Endothelial cell of umbilical vein (primary cell): ENCODE data around the gene ITGB1BP1. TPM values are rescaled to one million over a fixed set of nuclear protein-coding genes. Genes with fewer than 3 reads are reported as not detected.

Experiments used
- BruUV-seq: library from RNA; stranded (reverse); fragments of 400-500 nt; replicated peaks from 2 replicates; lab custom pipeline; 2021; lab: Mats Ljungman, UMichigan
- CTCF ChIA-PET: fragments of 300-600, 350-600 bp; sonication (Branson Sonifier 250); formaldehyde crosslinking; loops from one replicate; lab custom pipeline; 2021; ENCODE audit warnings: antibody characterized with exemption, inconsistent platforms; lab: Charles Lee
- POLR2A ChIA-PET: fragments of 300-600, 350-600 bp; sonication (Branson Sonifier 250); formaldehyde crosslinking; loops from one replicate; lab custom pipeline; 2021; ENCODE audit warnings: antibody characterized with exemption, inconsistent platforms; lab: Charles Lee
- DNase-seq: peaks from one replicate; pipeline ENCODE4 v3.0.0-alpha.2; 2011; ENCODE audit warnings: low read depth, low spot score
- FAIRE-seq: peaks from 2 replicates; lab custom pipeline; 2011; peaks lifted over from hg19 to GRCh38; lab: Jason Lieb, UNC
- H2AFZ ChIP-seq: 2 replicates; pipeline ENCODE4 v1.6.0; 2012; ENCODE audit warnings: low read depth, low read length, control low read depth, inconsistent platforms
- H3K27ac ChIP-seq: 2 replicates; pipeline ENCODE4 v1.5.1; 2011; ENCODE audit warnings: low read depth, mild to moderate bottlenecking, control low read depth, low read length, moderate library complexity; ENCODE audit not compliant: insufficient read depth
- H3K27me3 ChIP-seq, 2 experiments: 2 replicates each; pipeline versions ENCODE4 v1.6.0 to v1.6.1; 2011; ENCODE audit warnings: low read length in 2 of 2, mixed read lengths in 1 of 2; ENCODE audit not compliant: control insufficient read depth in 2 of 2, insufficient read depth in 2 of 2
- H3K36me3 ChIP-seq, 2 experiments: 2 replicates in 1 of 2; 3 replicates in 1 of 2; pipeline ENCODE4 v1.5.1; 2011; ENCODE audit warnings: low read length in 2 of 2, mild to moderate bottlenecking in 1 of 2, moderate library complexity in 1 of 2; ENCODE audit not compliant: control insufficient read depth in 2 of 2, insufficient read depth in 2 of 2; ENCODE audit errors: extremely low read depth in 1 of 2
- H3K4me1 ChIP-seq: 3 replicates; pipeline ENCODE4 v1.5.1; 2011; ENCODE audit warnings: mild to moderate bottlenecking, low read length; ENCODE audit not compliant: control insufficient read depth, insufficient read depth; ENCODE audit errors: extremely low read depth
- H3K4me2 ChIP-seq: 2 replicates; pipeline ENCODE4 v1.6.1; 2011; ENCODE audit warnings: low read length, control low read depth, mixed read lengths; ENCODE audit not compliant: insufficient read depth
- H3K4me3 ChIP-seq, 3 experiments: fragments of 200-600 bp in 1 of 3; sonication (generic), shearing (Covaris generic) in 1 of 3; replicated peaks in 1 of 3; 2 replicates each; pipeline ENCODE4 v1.5.1; 2011 to 2016; ENCODE audit warnings: control low read depth in 3 of 3, low read length in 3 of 3, mild to moderate bottlenecking in 2 of 3, inconsistent platforms in 1 of 3, low read depth in 1 of 3, moderate library complexity in 1 of 3; ENCODE audit not compliant: insufficient read depth in 1 of 3
- H3K79me2 ChIP-seq: 2 replicates; pipeline ENCODE4 v1.6.0; 2012; ENCODE audit warnings: low read length, inconsistent platforms; ENCODE audit not compliant: control insufficient read depth, insufficient read depth
- H3K9ac ChIP-seq: replicated peaks from 2 replicates; pipeline ENCODE3; 2011; ENCODE audit warnings: low read length, control low read depth; ENCODE audit not compliant: insufficient read depth; ENCODE audit errors: extremely low read depth
- H3K9me1 ChIP-seq: replicated peaks from 3 replicates; pipeline ENCODE4 v1.6.0; 2011; ENCODE audit warnings: mild to moderate bottlenecking, low read length; ENCODE audit not compliant: control insufficient read depth, insufficient read depth; ENCODE audit errors: extremely low read depth
- H3K9me3 ChIP-seq: replicated peaks from 2 replicates; pipeline ENCODE4 v1.5.1; 2012; ENCODE audit warnings: low read length, inconsistent platforms; ENCODE audit not compliant: control insufficient read depth, insufficient read depth
- H4K20me1 ChIP-seq: replicated peaks from 2 replicates; pipeline ENCODE3; 2011; ENCODE audit warnings: mild to moderate bottlenecking, low read length; ENCODE audit not compliant: control insufficient read depth, insufficient read depth; ENCODE audit errors: extremely low read depth
- CTCF ChIP-seq, 2 donors: IDR thresholded peaks; 1 replicate in 1 of 2; 2 replicates in 1 of 2; pipeline ENCODE4 v1.5.1; 2011; ENCODE audit warnings: low read length in 2 of 2, mild to moderate bottlenecking in 2 of 2, moderate library complexity in 2 of 2, control low read depth in 1 of 2, inconsistent platforms in 1 of 2, low read depth in 1 of 2; ENCODE audit not compliant: insufficient read depth in 1 of 2; ENCODE audit errors: extremely low read depth in 1 of 2
- EZH2 ChIP-seq: IDR thresholded peaks from 2 replicates; pipeline ENCODE4 v1.6.1; 2012; ENCODE audit warnings: borderline replicate concordance, low read depth, mild to moderate bottlenecking, moderate library complexity, low read length, inconsistent platforms; ENCODE audit not compliant: severe bottlenecking
- FOS ChIP-seq: IDR thresholded peaks from 2 replicates; pipeline ENCODE4 v1.6.1; 2011; ENCODE audit warnings: mild to moderate bottlenecking, low read length, moderate library complexity, borderline replicate concordance; ENCODE audit not compliant: insufficient read depth
- GATA2 ChIP-seq: IDR thresholded peaks from 2 replicates; pipeline ENCODE4 v1.7.0; 2011; ENCODE audit warnings: low read depth, mild to moderate bottlenecking, moderate library complexity, mixed read lengths, low read length; ENCODE audit not compliant: insufficient read length, insufficient read depth
- JUN ChIP-seq: IDR thresholded peaks from 2 replicates; pipeline ENCODE4 v1.6.1; 2011; ENCODE audit warnings: borderline replicate concordance, low read depth; ENCODE audit not compliant: insufficient read length, insufficient read depth
- MAX ChIP-seq: IDR thresholded peaks from 2 replicates; pipeline ENCODE4 v1.6.1; 2011; ENCODE audit not compliant: insufficient read depth, insufficient read length
- MYC ChIP-seq: IDR thresholded peaks from one replicate; pipeline ENCODE4 v1.6.1; 2011; ENCODE audit warnings: mild to moderate bottlenecking, low read depth, low read length
- POLR2A ChIP-seq: IDR thresholded peaks from 2 replicates; pipeline ENCODE4 v1.6.1; 2012; ENCODE audit warnings: low read depth, mild to moderate bottlenecking, control low read depth, low read length
- POLR2AphosphoS5 ChIP-seq: IDR thresholded peaks from 2 replicates; pipeline ENCODE4 v1.6.1; 2012; ENCODE audit warnings: low read depth, mild to moderate bottlenecking, control low read depth, low read length, moderate library complexity; ENCODE audit not compliant: insufficient read depth
- dilution Hi-C: fragments of 300-500 bp; cut with MboI; formaldehyde crosslinking; loops from one replicate; pipeline ENCODE4 v1.15.0; 2019; ENCODE audit warnings: low sequenced_read_pairs; ENCODE audit not compliant: extremely low pct_ligation_motif_present
- intact Hi-C: fragments of 100-400 bp; cut with micrococcal nuclease; formaldehyde crosslinking; loops from one replicate; pipeline ENCODE4 v1.10.0; 2022
- polyA plus RNA-seq, 4 experiments: library from polyadenylated mRNA; depleted of rRNA in 3 of 4; stranded (reverse) in 3 of 4; unstranded in 1 of 4; fragments of >200 nt; gene quantifications; 2 replicates each; pipeline versions ENCODE4 v1.2.1 to v1.2.3, GENCODE V29; 2011 to 2012; ENCODE audit warnings: missing spikeins in 1 of 4
- total RNA-seq: library from RNA; stranded (reverse); gene quantifications from 2 replicates; pipeline ENCODE4 v1.2.3, GENCODE V29; 2021

The ITGB1BP1 gene
- total and polyA plus RNA-seq, 2 donors (not counting 3 experiments of a cell fraction or from before 2014, with no cell fraction given) = 45.0 to 170 TPM

DNA sequence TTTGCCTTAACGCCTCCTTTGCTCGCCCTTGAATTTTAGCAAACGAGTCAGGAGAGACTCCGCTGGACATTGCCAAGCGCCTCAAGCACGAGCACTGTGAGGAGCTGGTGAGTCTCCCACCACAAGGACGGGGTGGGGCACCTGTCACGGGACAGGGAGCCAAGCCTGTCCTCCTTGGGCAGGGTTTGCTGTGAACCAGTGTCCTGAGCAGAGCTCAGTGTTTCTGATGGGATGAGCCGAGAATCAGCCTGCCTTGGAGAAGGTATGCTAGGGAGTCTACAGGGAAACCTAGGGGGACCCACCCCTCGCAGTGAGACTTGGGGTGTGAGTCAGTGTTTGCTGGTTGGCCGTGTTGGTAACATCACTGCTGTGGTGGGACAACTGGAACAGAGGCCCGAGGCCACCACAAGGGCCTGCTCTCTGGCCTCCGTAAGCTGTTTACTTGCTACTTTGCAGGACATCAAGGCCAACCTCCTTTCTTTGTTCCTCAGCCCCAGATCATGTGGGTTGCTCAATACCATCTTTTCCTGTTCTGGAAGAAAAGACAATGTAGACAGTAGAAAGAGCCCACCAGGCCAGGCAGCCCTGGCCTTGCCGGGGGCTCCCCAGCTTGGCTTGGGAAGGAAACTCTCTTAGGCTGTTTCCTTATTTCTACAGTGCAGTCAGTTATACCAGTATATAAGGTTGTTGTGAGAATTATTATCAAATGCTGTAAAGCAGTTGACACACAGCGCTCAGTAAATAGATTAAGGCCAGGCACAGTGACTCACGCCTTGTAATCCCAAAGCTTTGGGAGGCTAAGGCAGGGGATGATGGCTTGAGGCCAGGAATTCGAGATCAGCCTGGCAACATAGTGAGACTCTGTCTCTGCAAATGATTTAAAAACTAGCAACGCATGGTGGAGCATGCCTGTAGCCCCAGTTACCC is 42.4 kb downstream of the ITGB1BP1 start:
- POLR2A ChIA-PET = no interaction called here
- no peaks in the 10 kb centered on the region for H4K20me1 ChIP-seq
- peak; percentile 64 for FAIRE-seq
- no peaks in the 10 kb centered on the region for H3K9me3 ChIP-seq
- H3K27ac ChIP-seq = peak overlapping the region; percentile 46
- no peak overlapping the region for H3K4me2 ChIP-seq
- peaks cover 14 to 42% of the 10 kb centered on the region in 2 experiments for H3K36me3 ChIP-seq
- peak; percentile 24 for TF ChIP-seq JUN
- no peak for TF ChIP-seq EZH2
- no peaks in the 10 kb centered on the region for H3K79me2 ChIP-seq
- H3K27me3 ChIP-seq = no peaks in the 10 kb centered on the region
- CTCF ChIA-PET = interaction anchor here (1.2 to 2.2 kb wide), 2 partner anchors 22 to 238 kb away, joined by 3 to 7 read pairs; no protein-coding TSS in a partner anchor
- dilution Hi-C loops = no loop called here
- no peak overlapping the region for H2AFZ ChIP-seq
- H3K9me1 ChIP-seq = no peaks in the 10 kb centered on the region
- intact Hi-C loops = no loop called here
- no peak overlapping the region for H3K9ac ChIP-seq
- DNase-seq = peak; percentile 68
- H3K4me1 ChIP-seq = peaks cover 12% of the 10 kb centered on the region
- H3K4me3 ChIP-seq = no peak overlapping the region
- BruUV-seq = TSS peak; percentile 16

DNA sequence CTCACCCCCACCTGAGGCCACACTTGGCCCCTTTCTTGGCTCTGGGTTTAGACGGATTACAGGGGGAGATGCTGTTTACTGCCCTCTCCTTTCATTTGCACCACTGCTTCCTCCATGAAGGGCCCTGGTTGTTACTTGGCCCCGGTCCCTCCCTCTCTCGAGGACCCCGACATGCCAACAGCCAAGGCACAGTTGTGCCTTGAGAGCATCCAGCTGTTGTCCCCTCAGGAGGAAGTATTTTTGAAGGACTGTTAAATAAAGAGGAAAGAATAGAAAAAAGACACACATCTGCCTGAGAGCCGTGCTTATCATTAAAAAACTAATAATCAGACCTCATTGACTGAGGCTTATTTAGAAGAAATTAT is 44.0 kb downstream of the ITGB1BP1 start:
- DNase-seq (no peak), FAIRE-seq (no peak)
- peaks cover 9 to 36% of the 10 kb centered on the region in 2 experiments for H3K36me3 ChIP-seq
- peaks cover 12% of the 10 kb centered on the region for H3K4me1 ChIP-seq
- H3K9me3 ChIP-seq = no peaks in the 10 kb centered on the region
- H3K4me3 ChIP-seq = no peak overlapping the region
- H3K79me2 ChIP-seq = no peaks in the 10 kb centered on the region
- no peak overlapping the region for H3K27ac ChIP-seq
- CTCF ChIA-PET = no interaction called here
- intact Hi-C loops (loop anchor here (2.0 kb wide), 1 partner anchor 237 kb away; no protein-coding TSS in a partner anchor), dilution Hi-C loops (no loop called here)
- POLR2A ChIA-PET = no interaction called here
- no peak overlapping the region for H3K9ac ChIP-seq
- no peaks in the 10 kb centered on the region for H3K9me1 ChIP-seq
- no peaks in the 10 kb centered on the region for H3K27me3 ChIP-seq
- no TSS peak for BruUV-seq
- no peak for TF ChIP-seq FOS
- TF ChIP-seq MAX = no peak
- TF ChIP-seq MYC = no peak
- TF ChIP-seq GATA2 = no peak
- no peak for TF ChIP-seq POLR2AphosphoS5
- no peak for TF ChIP-seq CTCF (IDR thresholded peaks at IDR 0.05; ENCODE audit: extremely low read depth in 1 of 2, insufficient read depth in 1 of 2, low read depth in 1 of 2, low read length in 2 of 2)
- no peak for TF ChIP-seq EZH2
- TF ChIP-seq JUN = no peak
- TF ChIP-seq POLR2A = no peak
- H3K4me2 ChIP-seq = no peak overlapping the region
- no peaks in the 10 kb centered on the region for H4K20me1 ChIP-seq
- no peak overlapping the region for H2AFZ ChIP-seq
